HEK293 (cell line): ENCODE results near the gene ZNF274.

ENCODE experiments used
- CTCF ChIA-PET: fragments of 350-600 bp; formaldehyde crosslinking; extraction: SDS; loops from one replicate; lab custom pipeline; 2021; ENCODE audit warnings: antibody characterized with exemption; lab: Yijun Ruan, JAX
- POLR2A ChIA-PET: fragments of 300-600 bp; formaldehyde crosslinking; extraction: SDS; loops from one replicate; lab custom pipeline; 2020; ENCODE audit warnings: antibody characterized with exemption, inconsistent platforms; lab: Yijun Ruan, JAX
- H3K27ac ChIP-seq: fragments of 200-500 bp; sonication (Bioruptor generic); 2 replicates; pipeline ENCODE4 v1.5.1; 2014; ENCODE audit warnings: low read depth, low read length, control low read depth, inconsistent platforms; ENCODE audit errors: extremely low read depth
- H3K36me3 ChIP-seq, 2 experiments: fragments of 200-500 bp in 1 of 2; sonication (Bioruptor generic) in 1 of 2; 1 replicate in 1 of 2; 2 replicates in 1 of 2; pipeline ENCODE4 v1.5.1; 2014 to 2017; ENCODE audit warnings: inconsistent platforms in 2 of 2, low read length in 2 of 2; ENCODE audit not compliant: control insufficient read depth in 2 of 2, insufficient read depth in 1 of 2
- H3K4me1 ChIP-seq: fragments of 200-500 bp; sonication (Bioruptor generic); 2 replicates; pipeline ENCODE4 v1.5.1; 2014; ENCODE audit warnings: mild to moderate bottlenecking, low read length, inconsistent platforms; ENCODE audit not compliant: control insufficient read depth, insufficient read depth
- H3K4me3 ChIP-seq: 2 replicates; pipeline ENCODE4 v1.5.1; 2011; ENCODE audit warnings: low read depth, mild to moderate bottlenecking, control low read depth, low read length, moderate library complexity
- H3K9me3 ChIP-seq: fragments of 200-500 bp; sonication (Bioruptor generic); 2 replicates; pipeline ENCODE4 v1.5.1; 2014; ENCODE audit warnings: low read depth, low read length, inconsistent platforms; ENCODE audit not compliant: control insufficient read depth, insufficient read depth
- CTCF ChIP-seq: fragments of 450-650 bp; formaldehyde crosslinking; IDR thresholded peaks from 2 replicates; pipeline ENCODE4 v1.5.1; 2016; ENCODE audit warnings: missing biosample characterization, missing genetic modification characterization
- KLF7 ChIP-seq: fragments of 450-650 bp; formaldehyde crosslinking; IDR thresholded peaks from 2 replicates; pipeline ENCODE4 v1.5.1; 2016; ENCODE audit warnings: missing biosample characterization, missing genetic modification characterization, borderline replicate concordance
- KLF9 ChIP-seq: fragments of 450-650 bp; formaldehyde crosslinking; IDR thresholded peaks from 2 replicates; pipeline ENCODE4 v1.5.1; 2016; ENCODE audit warnings: missing biosample characterization, missing genetic modification characterization, low read depth
- MZF1 ChIP-seq: fragments of 450-650 bp; formaldehyde crosslinking; IDR thresholded peaks from 2 replicates; pipeline ENCODE4 v1.5.1; 2017; ENCODE audit warnings: missing biosample characterization, missing genetic modification characterization, borderline replicate concordance
- REPIN1 ChIP-seq: fragments of 450-650 bp; formaldehyde crosslinking; IDR thresholded peaks from 2 replicates; pipeline ENCODE4 v1.5.1; 2017; ENCODE audit warnings: missing biosample characterization, missing genetic modification characterization, low read depth
- ZBTB21 ChIP-seq: fragments of 450-650 bp; formaldehyde crosslinking; IDR thresholded peaks from 2 replicates; pipeline ENCODE4 v1.5.1; 2017; ENCODE audit warnings: missing biosample characterization, missing genetic modification characterization
- ZEB2 ChIP-seq: fragments of 450-650 bp; formaldehyde crosslinking; IDR thresholded peaks from 2 replicates; pipeline ENCODE4 v1.5.1; 2016; ENCODE audit warnings: missing biosample characterization, missing genetic modification characterization
- ZFP37 ChIP-seq: fragments of 450-650 bp; formaldehyde crosslinking; IDR thresholded peaks from 2 replicates; pipeline ENCODE4 v1.5.1; 2016; ENCODE audit warnings: missing biosample characterization, missing genetic modification characterization
- ZNF175 ChIP-seq: fragments of 450-650 bp; formaldehyde crosslinking; IDR thresholded peaks from 2 replicates; pipeline ENCODE4 v1.5.1; 2016; ENCODE audit warnings: missing biosample characterization, missing genetic modification characterization
- ZNF214 ChIP-seq: fragments of 450-650 bp; formaldehyde crosslinking; IDR thresholded peaks from 2 replicates; pipeline ENCODE4 v1.5.1; 2017; ENCODE audit warnings: missing biosample characterization, mild to moderate bottlenecking, missing genetic modification characterization, borderline replicate concordance
- ZNF239 ChIP-seq: fragments of 450-650 bp; formaldehyde crosslinking; IDR thresholded peaks from 2 replicates; pipeline ENCODE4 v1.5.1; 2016; ENCODE audit warnings: missing biosample characterization, missing genetic modification characterization
- ZNF248 ChIP-seq: fragments of 450-650 bp; formaldehyde crosslinking; IDR thresholded peaks from 2 replicates; pipeline ENCODE4 v1.5.1; 2017; ENCODE audit warnings: missing biosample characterization, missing genetic modification characterization
- ZNF366 ChIP-seq: fragments of 450-650 bp; formaldehyde crosslinking; conservative IDR thresholded peaks from 2 replicates; pipeline ENCODE4 v1.5.1; 2016; ENCODE audit warnings: missing biosample characterization, missing genetic modification characterization
- ZNF488 ChIP-seq: fragments of 450-650 bp; formaldehyde crosslinking; IDR thresholded peaks from 2 replicates; pipeline ENCODE4 v1.5.1; 2016; ENCODE audit warnings: missing biosample characterization, missing genetic modification characterization
- ZNF555 ChIP-seq: fragments of 450-650 bp; formaldehyde crosslinking; conservative IDR thresholded peaks from 2 replicates; pipeline ENCODE4 v1.5.1; 2017; ENCODE audit warnings: missing biosample characterization, mild to moderate bottlenecking, missing genetic modification characterization, inconsistent platforms
- ZNF600 ChIP-seq: fragments of 450-650 bp; formaldehyde crosslinking; IDR thresholded peaks from 2 replicates; pipeline ENCODE4 v1.5.1; 2016; ENCODE audit warnings: missing biosample characterization, missing genetic modification characterization
- ZNF629 ChIP-seq: fragments of 450-650 bp; formaldehyde crosslinking; IDR thresholded peaks from 2 replicates; pipeline ENCODE4 v1.5.1; 2017; ENCODE audit warnings: missing biosample characterization, missing genetic modification characterization
- ZNF645 ChIP-seq: fragments of 450-650 bp; formaldehyde crosslinking; IDR thresholded peaks from 2 replicates; pipeline ENCODE4; 2016; ENCODE audit warnings: missing biosample characterization, missing genetic modification characterization
- ZNF837 ChIP-seq: fragments of 450-650 bp; formaldehyde crosslinking; IDR thresholded peaks from 2 replicates; pipeline ENCODE4 v1.5.1; 2016; ENCODE audit warnings: missing biosample characterization, missing genetic modification characterization
- ZSCAN16 ChIP-seq: fragments of 450-650 bp; formaldehyde crosslinking; IDR thresholded peaks from 2 replicates; pipeline ENCODE4 v1.5.1; 2016; ENCODE audit warnings: missing biosample characterization, missing genetic modification characterization
- ZSCAN5A ChIP-seq: fragments of 450-650 bp; formaldehyde crosslinking; IDR thresholded peaks from 2 replicates; pipeline ENCODE4 v1.5.1; 2016; ENCODE audit warnings: missing biosample characterization, missing genetic modification characterization
- ZXDB ChIP-seq: fragments of 450-650 bp; formaldehyde crosslinking; IDR thresholded peaks from 2 replicates; pipeline ENCODE4 v1.5.1; 2016; ENCODE audit warnings: missing biosample characterization, missing genetic modification characterization

Gene ZNF274

GRCh38 chr19:58150328-58150921, 32.4 kb upstream of the ZNF274 start, which contains the start of gene ZNF329 (continued):
- TF ChIP-seq ZNF645 (tag by site-specific recombination) (no peak), CTCF (tag by site-specific recombination) (0 out of 2 replicates have a peak, but pooled peaks have one; percentile 30), ZNF248 (tag by site-specific recombination) (no peak)

- POLR2A ChIA-PET = no interaction called here
- Histone ChIP-seq H3K4me3 (no peak overlapping the region), H3K36me3 (no peaks in the 10 kb centered on the region), H3K4me1 (no peaks in the 10 kb centered on the region), H3K27ac (no peak overlapping the region), H3K9me3 (no peaks in the 10 kb centered on the region)
- CTCF ChIA-PET = interaction anchor here (0.8 kb wide), 1 partner anchor 24 kb away, joined by 3 read pairs; no protein-coding TSS in a partner anchor
- no peak for TF ChIP-seq ZNF366 (tag by site-specific recombination)
Measured at GRCh38 chr19:58153386-58153785, 29.5 kb upstream of the ZNF274 start.

GRCh38 chr19:58154287-58154678, 28.6 kb upstream of the ZNF274 start:
- peak overlapping the region; percentile 39; the same call in 1 of the 2 replicates for H3K27ac ChIP-seq
- no peaks in the 10 kb centered on the region for H3K4me1 ChIP-seq
- H3K9me3 ChIP-seq = no peaks in the 10 kb centered on the region
- CTCF ChIA-PET = interaction anchor here (0.6 to 0.8 kb wide), 4 partner anchors 25 to 193 kb away, joined by 3 to 5 read pairs (median 4); no protein-coding TSS in a partner anchor
- H3K36me3 ChIP-seq = no peaks in the 10 kb centered on the region
- peak overlapping the region; percentile 97 for H3K4me3 ChIP-seq
- POLR2A ChIA-PET = interaction anchor here (0.7 to 0.8 kb wide), 3 partner anchors 108 to 1339 kb away, joined by 3 to 4 read pairs (median 3); partner anchors contain the start of gene ZNF417
- TF ChIP-seq ZFP37 (tag by site-specific recombination) (0 out of 2 replicates have a peak, but pooled peaks have one; percentile 5), ZNF555 (no peak), ZNF629 (no peak)

- Histone ChIP-seq H3K36me3 (no peaks in the 10 kb centered on the region), H3K4me3 (peak overlapping the region; percentile 97), H3K9me3 (no peaks in the 10 kb centered on the region; the same call in 1 of the 2 replicates), H3K4me1 (no peaks in the 10 kb centered on the region), H3K27ac (peak overlapping the region; percentile 39; the same call in 1 of the 2 replicates)
- ChIA-PET CTCF (interaction anchor here (0.7 to 1.7 kb wide), 5 partner anchors 31 to 374 kb away, joined by 3 to 7 read pairs (median 4); no protein-coding TSS in a partner anchor), POLR2A (interaction anchor here (0.7 to 0.8 kb wide), 3 partner anchors 109 to 1339 kb away, joined by 3 to 4 read pairs (median 3); partner anchors contain the start of gene ZNF417)
- TF ChIP-seq ZXDB (peak; percentile 51), ZNF600 (tag by site-specific recombination) (peak; percentile 63), ZSCAN16 (tag by site-specific recombination) (no peak), REPIN1 (tag by site-specific recombination) (no peak), ZBTB21 (tag by site-specific recombination) (no peak), ZNF214 (tag by site-specific recombination) (no peak), ZEB2 (tag by site-specific recombination) (peak; percentile 58), ZNF239 (tag by site-specific recombination) (no peak), ZSCAN5A (no peak), ZNF488 (tag by site-specific recombination) (no peak), MZF1 (tag by site-specific recombination) (peak; percentile 97), ZNF837 (tag by site-specific recombination) (no peak), ZNF175 (tag by site-specific recombination) (no peak), KLF7 (tag by site-specific recombination) (no peak), KLF9 (peak; percentile 49; the same call in 1 of the 2 replicates)
Measured at GRCh38 chr19:58154679-58155648, 27.9 kb upstream of the ZNF274 start.
